Stimulated activated CD4-positive, alpha-beta T cell treated with anti-CD3 and anti-CD28 coated beads, Interleukin-15, amount 100 ng/mL, for 48 hours (primary cell): ENCODE results near the gene GPR132.

ENCODE experiments used
- DNase-seq, 2 donors: peaks; one replicate each; pipeline ENCODE4 v3.0.0-alpha.2; 2020; ENCODE audit warnings: low read depth in 2 of 2

The GPR132 gene

GRCh38 chr14:105061428-105062047, 3.7 kb downstream of the GPR132 start:
- DNase-seq = peak in 1 of 2 donors; percentile 53

GRCh38 chr14:105060751-105061427, 4.3 kb downstream of the GPR132 start:
- no peak for DNase-seq

DNA sequence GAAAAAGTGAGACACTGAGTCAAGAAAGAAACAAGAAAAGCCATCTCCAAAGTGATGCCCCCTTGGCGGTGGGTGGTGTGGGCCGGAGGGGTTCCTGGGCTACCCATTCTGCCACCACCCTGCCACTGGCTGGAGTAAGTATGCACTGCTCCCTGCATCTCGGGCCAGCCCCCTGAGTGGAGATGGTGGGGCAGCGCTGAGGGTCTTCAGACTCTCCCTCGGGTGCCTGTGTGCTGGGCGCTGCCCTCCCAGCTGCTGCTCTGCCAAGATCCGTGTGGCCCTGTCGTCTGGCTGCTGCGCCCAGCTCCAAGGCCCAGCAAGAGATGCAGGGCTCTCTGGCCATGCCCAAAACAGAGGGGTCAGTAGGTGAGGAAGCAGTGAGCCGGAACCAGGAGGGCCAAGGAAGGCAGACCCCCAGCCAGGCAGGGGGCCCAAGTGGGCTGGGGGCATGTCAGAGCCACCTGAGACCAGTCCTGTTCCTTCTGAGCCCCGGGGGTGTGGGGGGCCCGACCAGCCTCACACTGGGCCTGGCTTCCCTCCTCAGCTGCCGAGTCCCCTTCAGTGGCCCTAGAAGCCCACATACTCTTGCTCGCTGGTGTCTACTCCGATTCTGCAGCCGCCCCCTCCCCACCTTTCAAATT, 5.2 kb downstream of the GPR132 start:
- DNase-seq = no peak

DNA sequence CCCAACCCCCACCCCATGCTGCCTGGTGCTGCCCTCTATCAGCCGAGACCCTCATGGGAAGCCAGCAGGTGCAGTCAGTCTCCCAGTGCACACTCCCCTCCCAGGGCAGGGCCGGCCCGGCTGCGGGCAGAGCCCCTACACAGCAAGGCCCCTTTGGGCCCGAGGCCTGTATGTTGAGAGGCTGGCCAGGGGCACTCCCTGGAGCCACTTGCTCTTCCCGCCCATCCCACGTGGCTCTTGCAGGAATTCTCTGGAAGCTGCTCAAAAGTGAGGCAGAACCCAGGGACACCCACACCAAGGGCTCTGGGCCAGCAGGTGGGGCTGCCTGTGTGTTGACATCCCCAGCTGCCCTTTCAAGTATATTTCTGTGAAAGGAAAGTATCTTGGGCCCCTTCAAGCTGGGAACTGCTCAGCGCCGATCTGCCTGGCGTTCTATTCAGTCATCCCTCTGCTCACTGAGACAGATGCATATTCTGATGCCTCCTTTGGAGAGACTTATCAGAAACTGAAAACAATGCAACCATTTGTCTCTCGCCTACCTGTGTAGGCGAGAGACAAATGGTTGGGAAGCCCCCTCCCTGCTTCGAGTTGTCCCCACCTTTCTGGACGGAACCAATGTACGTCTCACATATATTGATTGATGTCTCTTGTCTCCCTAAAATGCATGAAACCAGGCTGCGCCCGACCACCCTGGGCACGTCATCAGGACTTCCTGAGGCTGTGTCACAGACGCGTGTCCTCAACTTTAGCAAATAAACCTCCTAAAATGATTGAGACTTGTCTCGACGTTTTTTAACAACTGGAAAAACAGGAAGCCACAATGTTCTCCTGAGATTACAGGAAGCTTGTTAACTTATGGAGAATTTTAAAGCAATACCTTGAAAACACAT, 6.0 kb downstream of the GPR132 start:
- DNase-seq = no peak

- DNase-seq = no peak
Observed at GRCh38 chr14:105058521-105059034, 6.7 kb downstream of the GPR132 start.

- no peak for DNase-seq
Observed at GRCh38 chr14:105056303-105056831, 8.9 kb downstream of the GPR132 start.

DNA sequence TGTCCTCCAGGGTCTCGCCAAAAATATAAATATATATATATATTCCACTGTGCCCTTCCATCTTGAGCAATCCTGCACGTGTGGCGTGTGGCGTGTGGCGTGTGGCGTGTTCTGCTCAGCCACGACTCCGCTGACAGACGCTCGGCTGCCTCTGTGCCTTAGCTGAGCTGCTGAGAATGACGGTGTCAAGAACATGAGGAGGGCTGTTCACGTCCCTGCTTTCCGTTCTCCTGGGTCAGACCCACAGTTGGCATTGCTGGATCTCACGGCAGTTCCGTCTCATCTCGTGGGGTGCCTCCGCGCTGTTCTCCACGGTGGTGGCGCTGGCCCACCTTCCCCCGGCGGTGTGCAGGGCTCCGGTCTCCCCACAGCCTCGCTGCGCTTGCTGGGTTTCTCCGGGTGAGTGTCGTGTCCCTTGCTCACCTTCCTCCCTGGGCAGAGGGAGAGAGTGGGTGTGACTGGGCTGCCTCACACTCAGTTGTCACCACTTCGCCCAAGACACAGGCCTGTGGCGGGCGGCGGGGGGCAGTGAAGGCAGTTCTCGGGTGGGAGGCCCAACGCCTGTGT, 9.4 kb downstream of the GPR132 start:
- no peak for DNase-seq

DNA sequence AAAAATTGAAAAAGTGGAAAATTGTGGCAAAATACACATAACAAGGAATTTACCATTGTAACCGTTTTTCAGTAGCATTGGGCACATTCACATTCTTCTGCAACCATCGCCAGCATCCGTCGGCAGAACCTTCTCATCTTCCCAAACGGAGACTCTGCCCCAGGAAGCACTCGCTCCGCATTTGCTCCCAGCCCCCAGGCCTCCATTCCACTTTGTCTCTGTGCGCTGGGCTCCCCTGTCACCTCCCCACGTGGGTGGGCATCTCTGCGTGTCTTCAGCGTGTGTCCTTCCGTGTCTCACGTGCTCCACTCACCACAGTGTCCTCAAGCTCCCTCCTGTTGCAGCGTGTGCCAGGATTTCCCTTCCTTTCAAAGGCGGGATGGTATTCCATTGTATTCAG, 9.9 kb downstream of the GPR132 start:
- no peak for DNase-seq

DNA sequence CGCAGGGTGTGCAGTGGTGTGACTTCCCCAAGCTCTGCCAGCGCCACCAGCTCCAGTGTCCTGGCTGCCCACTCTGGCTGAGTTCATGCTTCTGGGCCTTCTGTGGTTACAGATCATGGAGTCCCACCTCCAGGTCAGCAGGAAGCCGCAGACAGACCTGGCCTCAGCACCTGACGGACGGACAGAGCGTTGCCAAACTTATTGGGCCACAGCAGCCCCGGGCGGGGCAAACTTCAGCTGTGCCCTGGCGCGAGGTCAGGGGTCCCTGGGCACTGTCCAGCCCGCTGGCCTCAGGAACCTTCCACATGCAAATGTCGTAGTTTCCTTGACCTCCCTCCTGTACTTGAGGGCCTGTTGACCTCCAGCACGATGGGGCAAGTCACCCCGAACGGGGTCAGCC, 11.2 kb downstream of the GPR132 start:
- no peak for DNase-seq

GRCh38 chr14:105053421-105053820, 11.8 kb downstream of the GPR132 start:
- DNase-seq = no peak

DNA sequence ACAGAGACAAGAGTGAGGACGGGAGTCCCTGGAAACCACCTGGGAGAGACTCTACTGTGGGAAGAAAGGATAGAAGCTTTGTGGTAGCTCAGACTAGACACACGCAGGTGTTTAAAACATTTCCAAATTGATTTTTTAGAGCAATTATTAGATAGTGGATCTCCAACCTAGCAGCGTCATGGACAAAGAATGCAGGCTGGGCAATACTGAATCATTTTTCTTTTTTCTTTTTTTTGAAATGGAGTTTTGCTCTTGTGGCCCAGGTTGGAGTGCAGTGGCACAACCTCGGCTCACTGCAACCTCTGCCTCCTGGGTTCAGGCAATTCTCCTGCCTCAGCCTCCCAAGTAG, 13.1 kb downstream of the GPR132 start:
- DNase-seq = no peak

DNA sequence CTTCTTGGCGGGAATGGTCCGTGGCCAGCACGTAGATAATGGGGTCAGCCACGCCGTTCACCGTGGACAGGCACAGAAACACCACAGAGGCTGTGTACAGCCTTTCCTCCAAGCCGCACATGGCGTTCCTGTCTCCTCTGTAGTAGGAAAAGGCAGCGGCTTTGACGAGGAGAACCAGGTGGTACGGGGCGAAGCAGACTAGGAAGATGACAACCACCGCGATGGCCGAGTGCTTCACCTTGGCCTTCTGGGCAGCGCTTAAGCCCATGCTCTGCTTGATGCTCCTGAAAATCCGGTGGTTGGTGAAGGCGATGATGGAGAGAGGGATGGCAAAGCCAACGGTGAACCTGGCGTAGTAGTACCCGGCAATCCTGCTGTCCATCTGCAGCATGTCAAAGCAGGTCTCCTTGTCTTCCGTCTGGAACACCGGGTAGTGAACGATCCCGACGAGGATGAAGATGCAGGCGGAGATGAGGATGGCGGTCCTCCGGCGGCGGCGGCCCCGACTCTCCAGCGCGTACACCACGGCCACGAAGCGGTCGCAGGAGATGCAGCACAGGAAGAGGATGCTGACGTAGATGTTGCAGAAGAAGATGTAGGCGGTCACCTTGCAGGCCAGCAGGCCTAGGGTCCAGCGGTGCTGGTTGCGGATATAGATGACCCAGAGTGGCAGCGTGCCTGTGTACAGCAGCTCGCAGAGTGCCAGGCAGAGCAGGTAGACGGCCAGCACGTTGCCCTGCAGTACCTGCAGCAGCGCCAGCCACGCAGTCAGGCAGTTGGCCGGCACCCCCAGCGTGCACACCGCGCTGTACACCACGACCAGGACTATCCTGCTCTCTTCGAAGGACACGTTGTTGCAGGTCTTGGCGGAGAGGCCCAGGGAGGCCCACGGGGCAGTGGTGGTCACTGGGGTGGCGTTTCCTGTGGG, 13.8 kb downstream of the GPR132 start:
- no peak for DNase-seq

DNA sequence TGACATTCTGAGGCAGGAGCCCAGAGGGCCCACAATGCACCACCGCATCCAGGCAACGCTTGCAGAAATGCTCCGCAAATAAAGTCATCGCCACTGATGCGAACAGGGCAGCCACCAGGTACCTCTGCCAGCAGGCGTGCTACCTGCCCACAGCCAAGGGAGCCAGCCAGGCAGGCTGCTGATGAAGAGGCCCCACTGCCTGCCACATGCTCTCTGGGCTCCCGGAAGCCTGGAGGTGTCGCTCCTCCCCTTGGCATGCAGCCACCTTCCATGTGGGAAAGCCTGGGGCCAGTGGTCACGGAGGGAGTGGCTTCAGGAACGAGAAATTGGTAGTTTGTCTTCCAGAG, 14.7 kb downstream of the GPR132 start:
- DNase-seq = no peak

- no peak for DNase-seq
Observed at GRCh38 chr14:105049753-105050550, 15.3 kb downstream of the GPR132 start.

DNA sequence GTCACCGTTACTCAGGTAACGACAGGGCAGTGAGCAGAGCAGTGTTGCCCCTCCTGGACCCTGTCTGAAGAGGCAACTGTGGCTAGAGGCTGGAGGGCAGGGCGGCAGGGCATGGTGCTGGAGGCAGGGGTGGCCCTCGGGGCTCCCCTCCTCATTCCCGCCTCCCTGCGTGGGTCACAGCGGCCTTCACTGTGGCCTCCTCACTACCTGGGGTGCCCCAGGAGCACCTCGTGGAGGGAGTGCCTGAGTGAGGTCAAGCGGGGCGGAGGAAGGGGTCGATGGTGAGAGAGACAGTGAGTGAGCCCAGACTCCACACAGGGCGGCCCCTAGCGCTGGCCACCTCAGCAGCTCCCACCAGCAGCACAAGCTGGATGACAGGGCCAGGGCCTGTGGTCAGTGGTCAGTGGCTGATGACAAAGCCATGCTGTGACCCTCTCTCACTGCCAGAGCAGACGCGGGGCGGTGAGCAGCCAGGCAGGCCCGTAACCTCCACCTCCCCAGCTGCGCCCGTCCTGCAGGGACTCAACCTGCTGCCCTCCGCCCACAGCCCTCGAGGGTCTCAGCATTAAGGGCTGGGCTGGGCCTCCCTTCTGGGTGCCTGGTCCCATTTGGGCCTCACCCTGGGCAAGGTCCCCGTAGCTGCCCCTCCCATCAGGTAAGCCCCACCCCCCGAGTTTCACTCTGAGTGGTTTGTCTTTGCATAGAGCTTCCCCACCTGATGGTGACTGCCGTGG, 17.8 kb downstream of the GPR132 start:
- no peak for DNase-seq

DNA sequence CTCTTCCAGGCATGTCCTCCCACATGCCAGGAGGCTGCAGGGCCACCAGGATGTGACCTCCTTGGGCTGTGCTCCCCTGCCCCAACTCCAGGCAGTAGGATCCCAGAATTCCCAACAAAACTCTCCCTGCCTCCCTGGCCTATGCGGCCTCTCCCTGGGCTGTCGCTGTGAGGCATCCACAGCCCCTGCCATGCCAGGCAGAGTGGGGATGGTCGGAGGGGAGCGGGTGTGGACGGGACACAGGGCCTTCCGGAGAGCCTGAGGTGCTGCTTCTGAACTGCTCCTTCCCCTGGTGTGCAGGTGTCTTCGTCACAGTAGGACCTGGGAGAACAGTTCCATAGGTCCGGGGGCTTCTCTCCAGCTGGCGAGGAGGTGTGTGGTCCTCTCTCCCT, 18.3 kb downstream of the GPR132 start:
- DNase-seq = no peak

DNA sequence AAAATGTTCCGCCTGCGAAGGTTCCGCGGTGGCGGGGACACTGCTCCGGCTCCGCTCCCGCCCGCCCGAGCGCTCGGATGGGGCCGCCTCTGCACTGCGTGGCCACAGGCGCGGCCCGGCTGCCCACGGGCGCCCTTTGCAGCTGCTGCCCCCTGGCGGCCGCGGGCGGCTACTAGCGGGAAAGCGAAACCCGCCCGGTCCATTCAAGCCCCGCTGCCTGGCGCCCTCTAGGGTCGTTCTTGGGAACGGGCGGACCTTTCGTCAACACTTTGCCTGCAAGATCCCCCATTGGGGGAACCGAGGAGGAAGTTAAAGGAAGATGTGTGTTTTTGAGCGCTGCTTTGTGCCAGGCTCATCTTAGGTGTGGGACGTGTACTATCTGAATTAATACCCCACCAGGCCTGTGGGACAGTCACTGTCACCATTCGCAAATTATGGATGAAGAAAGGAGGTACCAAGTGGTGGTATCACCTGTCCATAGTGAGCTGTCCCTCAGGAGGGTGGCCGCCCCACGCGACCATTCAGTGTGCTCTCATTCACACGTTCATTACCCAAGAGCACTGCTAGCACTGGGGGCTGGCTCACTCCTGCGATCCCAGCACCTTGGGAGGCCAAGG, 19.4 kb downstream of the GPR132 start:
- peak; percentile 86 to 92 for DNase-seq

GRCh38 chr14:105043641-105044040, 21.6 kb downstream of the GPR132 start:
- DNase-seq = no peak

GRCh38 chr14:105042813-105043212, 22.4 kb downstream of the GPR132 start:
- no peak for DNase-seq
